BE2C (cell line): Measurements from ENCODE around the gene ANO6.

Experiments
- DNase-seq: peaks from one replicate; pipeline ENCODE4 v3.0.0-alpha.2; 2020
- H3K27me3 ChIP-seq: fragments of 250-450 bp; sonication (Bioruptor Pico); 2 replicates; pipeline ENCODE4 v1.5.1; 2020; ENCODE audit warnings: mild to moderate bottlenecking
- H3K36me3 ChIP-seq: fragments of 250-450 bp; sonication (Bioruptor Pico); 2 replicates; pipeline ENCODE4 v1.5.1; 2020; ENCODE audit warnings: mild to moderate bottlenecking
- H3K4me1 ChIP-seq: fragments of 250-450 bp; sonication (Bioruptor Pico); 2 replicates; pipeline ENCODE4 v1.5.1; 2020
- H3K4me3 ChIP-seq: 2 replicates; pipeline ENCODE4 v1.5.1; 2011; ENCODE audit warnings: low read depth, low read length
- H3K9me3 ChIP-seq: fragments of 250-450 bp; sonication (Bioruptor Pico); 2 replicates; pipeline ENCODE4 v1.5.1; 2020
- TF ChIP-seq, protein P1 (sequence below): IDR thresholded peaks from 2 replicates; pipeline ENCODE4 v1.5.1; 2012; ENCODE audit warnings: mild to moderate bottlenecking, low read depth, low read length

The ANO6 gene

DNA sequence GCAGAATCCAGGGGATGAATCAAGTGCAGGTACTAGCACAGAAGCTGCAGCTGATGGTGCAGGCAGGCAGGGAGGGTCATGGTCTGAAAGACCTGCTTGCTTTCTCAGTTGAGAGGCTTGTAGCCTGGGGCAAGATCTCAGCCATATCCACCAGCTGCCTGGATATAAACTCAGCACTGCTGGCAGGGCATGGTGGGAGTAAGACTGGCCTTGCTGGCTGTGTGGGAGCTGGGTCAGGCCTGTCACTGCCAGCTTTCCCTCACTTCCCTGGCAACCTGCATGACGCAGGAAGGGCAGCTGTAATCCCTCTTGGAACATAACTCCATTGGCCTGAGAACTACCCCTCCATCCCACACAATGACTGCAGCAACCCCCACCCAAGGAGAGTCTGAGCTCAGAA is 230.1 kb downstream of the ANO6 start:
- no peak overlapping the region for H3K4me3 ChIP-seq
- no peaks in the 10 kb centered on the region; the same call in 1 of the 2 replicates for H3K9me3 ChIP-seq
- peak; percentile 75 for DNase-seq
- TF ChIP-seq, protein P1, sequence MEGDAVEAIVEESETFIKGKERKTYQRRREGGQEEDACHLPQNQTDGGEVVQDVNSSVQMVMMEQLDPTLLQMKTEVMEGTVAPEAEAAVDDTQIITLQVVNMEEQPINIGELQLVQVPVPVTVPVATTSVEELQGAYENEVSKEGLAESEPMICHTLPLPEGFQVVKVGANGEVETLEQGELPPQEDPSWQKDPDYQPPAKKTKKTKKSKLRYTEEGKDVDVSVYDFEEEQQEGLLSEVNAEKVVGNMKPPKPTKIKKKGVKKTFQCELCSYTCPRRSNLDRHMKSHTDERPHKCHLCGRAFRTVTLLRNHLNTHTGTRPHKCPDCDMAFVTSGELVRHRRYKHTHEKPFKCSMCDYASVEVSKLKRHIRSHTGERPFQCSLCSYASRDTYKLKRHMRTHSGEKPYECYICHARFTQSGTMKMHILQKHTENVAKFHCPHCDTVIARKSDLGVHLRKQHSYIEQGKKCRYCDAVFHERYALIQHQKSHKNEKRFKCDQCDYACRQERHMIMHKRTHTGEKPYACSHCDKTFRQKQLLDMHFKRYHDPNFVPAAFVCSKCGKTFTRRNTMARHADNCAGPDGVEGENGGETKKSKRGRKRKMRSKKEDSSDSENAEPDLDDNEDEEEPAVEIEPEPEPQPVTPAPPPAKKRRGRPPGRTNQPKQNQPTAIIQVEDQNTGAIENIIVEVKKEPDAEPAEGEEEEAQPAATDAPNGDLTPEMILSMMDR: no peak
- no peaks in the 10 kb centered on the region for H3K36me3 ChIP-seq
- no peaks in the 10 kb centered on the region for H3K27me3 ChIP-seq
- H3K4me1 ChIP-seq: no peaks in the 10 kb centered on the region

DNA sequence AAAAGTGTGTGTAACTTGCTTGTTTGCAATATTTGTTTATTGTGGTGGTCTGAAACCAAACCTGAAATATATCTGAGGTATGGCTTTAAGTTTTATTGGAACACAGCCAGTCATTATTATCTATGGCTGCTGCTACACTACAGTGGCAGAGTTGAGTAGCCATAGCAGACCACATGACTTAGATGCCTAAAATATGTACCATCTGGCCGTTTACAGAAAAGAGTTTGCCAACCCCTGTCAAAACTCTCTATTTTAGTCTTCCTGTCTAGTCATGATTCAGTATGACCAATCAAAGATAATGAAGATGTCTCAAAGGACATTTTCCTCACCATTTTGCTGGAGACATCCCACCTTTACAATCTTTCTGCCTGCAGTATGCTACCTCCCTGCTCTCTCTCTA is 242.3 kb downstream of the ANO6 start:
- Histone ChIP-seq H3K36me3 (no peaks in the 10 kb centered on the region), H3K27me3 (no peaks in the 10 kb centered on the region; the same call in 1 of the 2 replicates), H3K4me3 (no peak overlapping the region), H3K4me1 (no peaks in the 10 kb centered on the region), H3K9me3 (no peaks in the 10 kb centered on the region)
- TF ChIP-seq, protein P1: no peak
- DNase-seq: no peak

DNA sequence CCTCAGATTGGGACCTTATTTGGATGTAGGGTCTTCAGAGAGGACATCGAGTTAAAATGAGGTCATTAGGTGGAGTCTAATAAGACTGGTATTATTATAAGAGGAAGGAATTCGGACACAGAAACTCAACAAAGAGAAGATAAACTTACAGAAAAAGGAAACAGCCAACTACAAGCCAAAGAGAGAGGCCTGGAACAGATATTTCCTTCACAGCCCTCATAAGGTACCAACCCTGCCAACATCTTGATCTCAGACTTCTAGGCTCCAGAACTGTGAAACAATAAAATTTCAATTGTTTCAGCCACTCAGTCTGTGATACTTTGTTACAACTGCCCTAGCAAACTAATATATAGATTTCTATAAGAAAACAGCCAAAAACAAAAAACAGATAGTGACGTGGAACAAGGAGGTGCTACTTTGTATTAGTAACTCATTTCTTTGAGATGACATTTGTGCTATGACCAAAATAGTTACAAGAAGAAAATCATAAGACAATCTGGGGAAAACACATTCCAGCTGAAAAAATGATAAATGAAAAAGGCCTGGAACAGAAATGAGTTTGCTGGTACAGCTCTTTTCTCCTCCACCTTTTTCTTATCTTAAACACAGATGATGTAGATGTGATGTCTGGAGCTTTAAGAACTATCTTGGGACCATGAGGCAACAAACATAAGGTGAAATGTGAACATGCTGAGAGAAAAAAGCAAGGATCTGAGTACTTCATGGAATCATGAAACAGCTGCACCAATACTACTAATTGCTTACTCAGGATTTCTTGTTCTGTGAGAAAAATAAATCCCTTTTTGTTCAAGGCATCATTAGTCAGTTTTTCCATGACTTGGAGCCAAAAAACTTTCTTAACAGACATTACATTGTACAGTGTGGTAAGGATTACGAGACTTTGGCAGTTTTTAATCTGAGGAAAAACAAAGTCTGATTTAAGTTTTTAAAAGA is 243.2 kb downstream of the ANO6 start:
- no peak overlapping the region for H3K4me3 ChIP-seq
- DNase-seq: no peak
- TF ChIP-seq, protein P1: no peak
- H3K27me3 ChIP-seq: no peaks in the 10 kb centered on the region; the same call in 1 of the 2 replicates
- no peaks in the 10 kb centered on the region for H3K4me1 ChIP-seq
- no peaks in the 10 kb centered on the region for H3K36me3 ChIP-seq
- H3K9me3 ChIP-seq: no peaks in the 10 kb centered on the region

DNA sequence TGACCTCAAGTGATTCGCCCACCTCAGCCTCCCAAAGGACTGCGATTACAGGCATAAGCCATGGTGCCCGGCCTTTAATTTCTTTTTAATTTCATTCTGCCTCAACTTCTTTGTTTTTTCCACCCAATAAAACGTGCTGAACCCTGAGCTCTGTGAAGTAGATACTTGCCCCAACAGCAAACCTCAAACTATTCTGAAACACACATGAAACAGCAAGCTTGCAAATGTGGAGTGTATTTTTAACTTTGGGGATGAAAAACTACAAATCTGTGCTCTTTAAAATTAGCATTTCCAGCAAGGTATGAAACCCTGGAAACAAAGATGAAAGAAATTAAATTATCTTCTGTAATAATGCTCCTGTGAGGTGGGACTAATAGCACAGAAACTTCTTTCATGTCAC is 246.6 kb downstream of the ANO6 start:
- Histone ChIP-seq H3K36me3 (no peaks in the 10 kb centered on the region), H3K4me3 (no peak overlapping the region), H3K4me1 (no peaks in the 10 kb centered on the region), H3K27me3 (no peaks in the 10 kb centered on the region; the same call in 1 of the 2 replicates), H3K9me3 (no peaks in the 10 kb centered on the region)
- TF ChIP-seq, protein P1: no peak
- no peak for DNase-seq

DNA sequence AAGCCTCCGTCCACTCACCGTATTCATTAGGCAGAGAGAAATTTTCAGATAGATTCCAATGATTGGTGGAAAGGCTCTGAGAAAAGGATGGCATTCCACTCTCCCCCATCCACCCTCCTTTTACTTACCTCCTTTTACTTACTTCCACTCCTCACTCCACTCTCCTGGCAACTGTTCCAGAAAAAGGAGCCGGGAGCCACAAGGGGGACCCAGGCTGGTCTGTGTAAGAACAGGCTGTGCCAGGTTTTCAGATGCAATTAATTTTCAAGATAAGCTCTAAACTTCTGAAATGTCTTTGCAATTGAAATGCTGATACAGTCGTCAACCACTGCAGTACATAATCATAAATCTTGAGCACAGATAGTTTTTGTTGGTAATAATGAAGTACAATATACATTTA is 248.8 kb downstream of the ANO6 start:
- Histone ChIP-seq H3K4me1 (no peaks in the 10 kb centered on the region), H3K4me3 (no peak overlapping the region), H3K36me3 (no peaks in the 10 kb centered on the region), H3K27me3 (no peaks in the 10 kb centered on the region; the same call in 1 of the 2 replicates), H3K9me3 (no peaks in the 10 kb centered on the region)
- TF ChIP-seq, protein P1: peak; percentile 50
- DNase-seq: peak; percentile 43
